H9 (cell line): ENCODE data around the gene NLRP4. TPM values are rescaled to one million over a fixed set of nuclear protein-coding genes. Genes with fewer than 3 reads are reported as not detected.

Experiments
- DNase-seq: peaks from one replicate; pipeline ENCODE4 v3.0.0-alpha.2; 2017
- H2AFZ ChIP-seq: one replicate; pipeline ENCODE4 v1.6.1; 2013; ENCODE audit warnings: mild to moderate bottlenecking, low read length, control low read depth, moderate library complexity
- H2AK5ac ChIP-seq: 2 replicates; pipeline ENCODE4 v1.6.1; 2013; ENCODE audit warnings: low read length, control low read depth, mixed read lengths; ENCODE audit not compliant: insufficient read length
- H2BK120ac ChIP-seq: one replicate; pipeline ENCODE4 v1.6.1; 2013; ENCODE audit warnings: low read depth, mild to moderate bottlenecking, low read length, control low read depth, inconsistent platforms; ENCODE audit not compliant: poor library complexity, severe bottlenecking
- H2BK12ac ChIP-seq: 2 replicates; pipeline ENCODE4 v1.6.1; 2013; ENCODE audit warnings: low read length, control low read depth, mixed read lengths, low read depth; ENCODE audit not compliant: insufficient read length
- H2BK15ac ChIP-seq: 2 replicates; pipeline ENCODE4 v1.6.1; 2013; ENCODE audit warnings: low read depth, low read length, control low read depth
- H2BK20ac ChIP-seq: one replicate; pipeline ENCODE4 v1.6.1; 2013; ENCODE audit warnings: low read depth, mild to moderate bottlenecking, low read length, control low read depth, inconsistent platforms; ENCODE audit not compliant: poor library complexity, severe bottlenecking
- H2BK5ac ChIP-seq: 2 replicates; pipeline ENCODE4 v1.6.1; 2013; ENCODE audit warnings: low read length, control low read depth, mixed read lengths; ENCODE audit not compliant: insufficient read length
- H3K14ac ChIP-seq: 2 replicates; pipeline ENCODE4 v1.6.1; 2013; ENCODE audit warnings: low read length, control low read depth; ENCODE audit not compliant: insufficient read depth
- H3K18ac ChIP-seq: 2 replicates; pipeline ENCODE4 v1.6.1; 2013; ENCODE audit warnings: low read depth, mild to moderate bottlenecking, mixed read lengths, low read length, control low read depth; ENCODE audit not compliant: insufficient read length
- H3K23ac ChIP-seq: 2 replicates; pipeline ENCODE4 v1.6.1; 2013; ENCODE audit warnings: low read length, control low read depth, mixed read lengths, low read depth; ENCODE audit not compliant: insufficient read length
- H3K23me2 ChIP-seq: 2 replicates; pipeline ENCODE4 v1.6.1; 2013; ENCODE audit warnings: low read depth, mild to moderate bottlenecking, mixed read lengths, low read length, control low read depth; ENCODE audit not compliant: insufficient read length, poor library complexity, severe bottlenecking
- H3K27ac ChIP-seq: 2 replicates; pipeline ENCODE4 v1.5.1; 2013; ENCODE audit warnings: low read length, control low read depth, mixed read lengths, low read depth; ENCODE audit not compliant: insufficient read length
- H3K27me3 ChIP-seq: 2 replicates; pipeline ENCODE4 v1.6.1; 2013; ENCODE audit warnings: low read length, control low read depth, inconsistent platforms; ENCODE audit not compliant: insufficient read depth
- H3K4ac ChIP-seq: 2 replicates; pipeline ENCODE4 v1.6.1; 2013; ENCODE audit warnings: low read depth, mild to moderate bottlenecking, control low read depth, inconsistent platforms, low read length, moderate library complexity
- H3K4me1 ChIP-seq: 2 replicates; pipeline ENCODE4 v1.6.1; 2013; ENCODE audit warnings: low read length, control low read depth, inconsistent platforms; ENCODE audit not compliant: insufficient read depth
- H3K4me2 ChIP-seq: 2 replicates; pipeline ENCODE4 v1.6.1; 2013; ENCODE audit warnings: low read length, control low read depth, mixed read lengths; ENCODE audit not compliant: insufficient read length, insufficient read depth
- H3K56ac ChIP-seq: 2 replicates; pipeline ENCODE4 v1.6.1; 2013; ENCODE audit warnings: low read depth, mild to moderate bottlenecking, mixed read lengths, low read length, control low read depth; ENCODE audit not compliant: insufficient read length
- H3K79me1 ChIP-seq: 2 replicates; pipeline ENCODE4 v1.6.1; 2013; ENCODE audit warnings: low read depth, mild to moderate bottlenecking, moderate library complexity, low read length, control low read depth, inconsistent platforms; ENCODE audit not compliant: insufficient read depth, poor library complexity, severe bottlenecking
- H3K79me2 ChIP-seq: 2 replicates; pipeline ENCODE4 v1.6.1; 2013; ENCODE audit warnings: low read length, control low read depth, inconsistent platforms; ENCODE audit not compliant: insufficient read depth
- H3K9ac ChIP-seq: 2 replicates; pipeline ENCODE4 v1.6.1; 2013; ENCODE audit warnings: low read length, control low read depth, mixed read lengths; ENCODE audit not compliant: insufficient read length; ENCODE audit errors: extremely low read depth
- H3K9me3 ChIP-seq: one replicate; pipeline ENCODE4 v1.6.1; 2013; ENCODE audit warnings: low read depth, low read length, inconsistent platforms; ENCODE audit not compliant: control insufficient read depth
- H3T11ph ChIP-seq: one replicate; pipeline ENCODE4 v1.6.1; 2013; ENCODE audit warnings: mild to moderate bottlenecking, low read length, control low read depth, inconsistent platforms
- H4K20me1 ChIP-seq: one replicate; pipeline ENCODE4 v1.6.1; 2013; ENCODE audit not compliant: control insufficient read depth, insufficient read length, insufficient read depth
- H4K5ac ChIP-seq: 2 replicates; pipeline ENCODE4 v1.6.1; 2013; ENCODE audit warnings: low read depth, mild to moderate bottlenecking, mixed read lengths, low read length, control low read depth; ENCODE audit not compliant: insufficient read length
- H4K8ac ChIP-seq: replicated peaks from 2 replicates; pipeline ENCODE4 v1.6.1; 2013; ENCODE audit warnings: low read length, control low read depth, mixed read lengths, low read depth; ENCODE audit not compliant: insufficient read length
- H4K91ac ChIP-seq: 2 replicates; pipeline ENCODE4 v1.6.1; 2013; ENCODE audit warnings: low read depth, mild to moderate bottlenecking, moderate library complexity, mixed read lengths, low read length, control low read depth; ENCODE audit not compliant: insufficient read length
- H3K27ac Mint-ChIP-seq, 3 experiments: 2 replicates in 2 of 3; 3 replicates in 1 of 3; pipeline ENCODE4 v1.8.0; 2020 to 2021; ENCODE audit warnings: mixed read lengths in 3 of 3, mild to moderate bottlenecking in 1 of 3, moderate library complexity in 1 of 3
- H3K27me3 Mint-ChIP-seq: 2 replicates; pipeline ENCODE4 v1.8.0; 2021; ENCODE audit warnings: low read depth, mild to moderate bottlenecking, moderate library complexity, mixed read lengths
- H3K36me3 Mint-ChIP-seq, 3 experiments: 2 replicates in 2 of 3; 3 replicates in 1 of 3; pipeline ENCODE4 v1.8.0; 2020 to 2021; ENCODE audit warnings: low read depth in 3 of 3, mixed read lengths in 3 of 3; ENCODE audit not compliant: insufficient read depth in 1 of 3
- H3K4me1 Mint-ChIP-seq, 2 experiments: 2 replicates each; pipeline ENCODE4 v1.8.0; 2020; ENCODE audit warnings: mixed read lengths in 2 of 2
- H3K4me3 Mint-ChIP-seq, 2 experiments: 2 replicates in 1 of 2; 3 replicates in 1 of 2; pipeline ENCODE4 v1.8.0; 2020 to 2021; ENCODE audit warnings: mild to moderate bottlenecking in 2 of 2, mixed read lengths in 2 of 2, moderate library complexity in 1 of 2
- H3K9me3 Mint-ChIP-seq, 2 experiments: 2 replicates in 1 of 2; 3 replicates in 1 of 2; pipeline ENCODE4 v1.8.0; 2020; ENCODE audit warnings: mild to moderate bottlenecking in 2 of 2, mixed read lengths in 2 of 2, moderate library complexity in 1 of 2
- WGBS: extraction: QIAGEN DNeasy Blood & Tissue Kit; methylation state at CpG from one replicate; pipeline ENCODE4 v1.1.7; 2013; ENCODE audit warnings: missing lambda C conversion rate, low lambda C conversion rate, mixed read lengths; ENCODE audit not compliant: insufficient read length; ENCODE audit errors: extremely low coverage; 5-methylcytosine and 5-hydroxymethylcytosine counted together
- total RNA-seq: library from RNA; stranded (reverse); gene quantifications from 2 replicates; pipeline ENCODE4 v1.2.1, GENCODE V29; 2021
- TF ChIP-seq, protein P1 (sequence below): fragments of 200-600 bp; sonication (generic); conservative IDR thresholded peaks from 3 replicates; pipeline ENCODE4 v1.8.0; 2021; ENCODE audit warnings: antibody characterized with exemption, mild to moderate bottlenecking

The NLRP4 gene
- total RNA-seq, 1 experiment from 2014 or later = not detected

DNA sequence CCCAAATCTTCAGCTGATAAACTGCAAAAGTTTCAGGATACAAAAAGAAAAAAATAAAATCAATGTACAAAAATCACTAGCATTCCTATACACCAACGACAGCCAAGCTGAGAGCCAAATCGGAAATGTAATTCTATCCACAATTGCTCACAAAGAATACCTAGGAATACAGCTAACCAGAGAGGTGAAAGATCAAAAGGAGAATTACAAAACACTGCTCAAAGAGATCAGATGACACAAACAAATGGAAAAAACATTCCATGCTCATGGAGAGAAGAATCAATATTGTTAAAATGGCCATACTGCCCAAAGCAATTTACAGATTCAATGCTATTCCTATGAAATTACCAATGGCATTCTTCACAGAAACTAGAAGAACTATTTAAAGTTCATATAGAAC, 34.1 kb upstream of the NLRP4 start:
- Histone ChIP-seq H3K23ac (no peak overlapping the region), H3K27me3 (no peaks in the 10 kb centered on the region), H4K91ac (no peak overlapping the region), H2BK5ac (no peak overlapping the region), H3K9ac (no peak overlapping the region), H3K14ac (no peak overlapping the region), H3K27ac (no peak overlapping the region), H2BK20ac (no peak overlapping the region), H2AK5ac (no peak overlapping the region), H4K8ac (no peak overlapping the region), H3K79me2 (no peaks in the 10 kb centered on the region), H3K4me2 (no peak overlapping the region), H3K4ac (no peak overlapping the region), H3K18ac (no peak overlapping the region), H3K56ac (no peak overlapping the region), H3K79me1 (no peaks in the 10 kb centered on the region), H3T11ph (no peak overlapping the region), H2BK12ac (no peak overlapping the region), H3K4me1 (no peaks in the 10 kb centered on the region), H3K9me3 (peaks cover 96% of the 10 kb centered on the region), H2AFZ (no peak overlapping the region), H3K23me2 (no peaks in the 10 kb centered on the region), H2BK15ac (no peak overlapping the region), H4K5ac (no peak overlapping the region), H4K20me1 (no peaks in the 10 kb centered on the region), H2BK120ac (no peak overlapping the region)
- Mint-ChIP-seq H3K4me1 (no peaks in the 10 kb centered on the region), H3K27ac (no peak overlapping the region), H3K4me3 (no peak overlapping the region), H3K36me3 (peaks cover 5 to 48% (median 13%) of the 10 kb centered on the region in 3 experiments; a peak in 6 of 7 replicates), H3K27me3 (peaks cover 4% of the 10 kb centered on the region), H3K9me3 (peaks cover 90 to 97% of the 10 kb centered on the region in 2 experiments)
- no CpG with 5 or more reads among the region's 2 CpGs for WGBS
- DNase-seq = no peak
- TF ChIP-seq, protein P1, sequence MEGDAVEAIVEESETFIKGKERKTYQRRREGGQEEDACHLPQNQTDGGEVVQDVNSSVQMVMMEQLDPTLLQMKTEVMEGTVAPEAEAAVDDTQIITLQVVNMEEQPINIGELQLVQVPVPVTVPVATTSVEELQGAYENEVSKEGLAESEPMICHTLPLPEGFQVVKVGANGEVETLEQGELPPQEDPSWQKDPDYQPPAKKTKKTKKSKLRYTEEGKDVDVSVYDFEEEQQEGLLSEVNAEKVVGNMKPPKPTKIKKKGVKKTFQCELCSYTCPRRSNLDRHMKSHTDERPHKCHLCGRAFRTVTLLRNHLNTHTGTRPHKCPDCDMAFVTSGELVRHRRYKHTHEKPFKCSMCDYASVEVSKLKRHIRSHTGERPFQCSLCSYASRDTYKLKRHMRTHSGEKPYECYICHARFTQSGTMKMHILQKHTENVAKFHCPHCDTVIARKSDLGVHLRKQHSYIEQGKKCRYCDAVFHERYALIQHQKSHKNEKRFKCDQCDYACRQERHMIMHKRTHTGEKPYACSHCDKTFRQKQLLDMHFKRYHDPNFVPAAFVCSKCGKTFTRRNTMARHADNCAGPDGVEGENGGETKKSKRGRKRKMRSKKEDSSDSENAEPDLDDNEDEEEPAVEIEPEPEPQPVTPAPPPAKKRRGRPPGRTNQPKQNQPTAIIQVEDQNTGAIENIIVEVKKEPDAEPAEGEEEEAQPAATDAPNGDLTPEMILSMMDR = no peak
